ENCODE results near the gene ANLN.

DNA sequence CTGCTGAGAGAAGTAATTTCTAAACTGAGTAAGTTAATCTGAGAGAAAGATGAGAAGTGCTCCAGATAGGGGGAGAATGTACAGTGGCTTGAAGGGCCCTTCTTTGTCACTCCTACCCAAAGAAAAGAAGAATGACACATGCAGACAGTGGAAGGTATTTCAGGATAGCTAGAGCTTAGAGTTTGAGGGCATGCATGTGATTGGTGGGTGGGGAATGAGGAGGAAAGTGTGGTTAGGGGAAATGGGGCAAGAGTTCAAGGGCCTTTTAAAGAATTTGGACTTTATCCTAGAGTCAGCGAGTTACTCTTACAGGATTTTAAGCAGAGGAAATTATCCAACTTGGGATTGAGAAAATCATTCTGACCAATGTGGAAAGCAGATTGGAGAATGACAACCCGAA is 50.0 kb downstream of the ANLN start:
- TF ChIP-seq CTCF (IDR thresholded peaks at IDR 0.05; ENCODE audit: poor library complexity, severe bottlenecking) (no peak), POLR2AphosphoS5 (IDR thresholded peaks at IDR 0.05) (no peak), RAD21 (conservative IDR thresholded peaks at IDR 0.05) (no peak), EP300 (conservative IDR thresholded peaks at IDR 0.05; ENCODE audit: poor library complexity, severe bottlenecking) (no peak), EZH2 (IDR thresholded peaks at IDR 0.05; ENCODE audit: borderline replicate concordance, insufficient read depth, low read length, poor library complexity, severe bottlenecking) (no peak), REST (IDR thresholded peaks at IDR 0.05; ENCODE audit: borderline replicate concordance) (no peak), TAF1 (IDR thresholded peaks at IDR 0.05; ENCODE audit: low read depth) (no peak), SMC3 (conservative IDR thresholded peaks at IDR 0.05; ENCODE audit: poor library complexity) (no peak), MXI1 (conservative IDR thresholded peaks at IDR 0.05; ENCODE audit: poor library complexity, severe bottlenecking) (no peak)

Data from neural cell (in vitro differentiated cells).